HG03439 (cell line): ENCODE results near the gene RAMACL.

ENCODE experiments used
- ATAC-seq: cut with Tn5 transposase; IDR thresholded peaks from one replicate; pipeline ENCODE4 v1.9.1; 2021; ENCODE audit warnings: mild to moderate bottlenecking, moderate library complexity; ENCODE audit not compliant: unreplicated experiment

RAMACL gene

GRCh38 chr6:166534658-166535406, 51.6 kb downstream of the RAMACL start:
- no peak for ATAC-seq

- ATAC-seq = no peak
These were observed 53.2 kb downstream of the RAMACL start for GRCh38 chr6:166533205-166533824.
